HG02759 (cell line): Measurements from ENCODE around the gene COA1.
"Not testable (repeated sequence)": the region's sequence is repeated elsewhere in the genome, so short reads cannot be mapped to it uniquely, and the experiment has no call there.

Experiments used
- ATAC-seq: cut with Tn5 transposase; IDR thresholded peaks from one replicate; pipeline ENCODE4 v1.9.1; 2021; ENCODE audit warnings: mild to moderate bottlenecking, moderate library complexity; ENCODE audit not compliant: unreplicated experiment

COA1 gene

GRCh38 chr7:43758822-43759683, 29.7 kb upstream of the COA1 start:
- peak; percentile 62 for ATAC-seq

- peak; percentile 81 for ATAC-seq
Observed at GRCh38 chr7:43758029-43758821, 28.9 kb upstream of the COA1 start, which contains the start of gene BLVRA. Gene BLVRA, plus strand, starts transcription at chr7:43758680. Its CDS starts 12,479 bp downstream, at chr7:43771159.

- no peak for ATAC-seq
Observed at GRCh38 chr7:43757073-43757720, 27.9 kb upstream of the COA1 start.

GRCh38 chr7:43756368-43757072, 27.2 kb upstream of the COA1 start:
- ATAC-seq, result no peak

- ATAC-seq, result no peak
Observed at GRCh38 chr7:43754596-43754995, 25.3 kb upstream of the COA1 start.

- no peak for ATAC-seq
Observed at GRCh38 chr7:43753843-43754242, 24.5 kb upstream of the COA1 start.

- no peak for ATAC-seq
Observed at GRCh38 chr7:43753271-43753810, 24.0 kb upstream of the COA1 start.

GRCh38 chr7:43752411-43752810, 23.1 kb upstream of the COA1 start:
- ATAC-seq, result no peak

GRCh38 chr7:43750016-43750887, 20.9 kb upstream of the COA1 start:
- ATAC-seq, result peak; percentile 25

GRCh38 chr7:43749383-43749940, 20.1 kb upstream of the COA1 start:
- no peak for ATAC-seq

GRCh38 chr7:43747328-43748105, 18.2 kb upstream of the COA1 start:
- ATAC-seq, result no peak

GRCh38 chr7:43742692-43743091, 13.4 kb upstream of the COA1 start:
- ATAC-seq, result no peak

GRCh38 chr7:43737467-43738127, 8.3 kb upstream of the COA1 start:
- ATAC-seq, result no peak

GRCh38 chr7:43735802-43736603, 6.7 kb upstream of the COA1 start:
- peak; percentile 80 for ATAC-seq

GRCh38 chr7:43735403-43735801, 6.1 kb upstream of the COA1 start:
- ATAC-seq, result peak; percentile 34

- not testable (repeated sequence) for ATAC-seq
Observed at GRCh38 chr7:43734575-43735332, 5.4 kb upstream of the COA1 start.
